K562 (cell line): ENCODE data around the gene MACF1. TPM values are rescaled to one million over a fixed set of nuclear protein-coding genes. Genes with fewer than 3 reads are reported as not detected.

Source experiments
- FOXO4 ChIP-seq: fragments of 450-650 bp; formaldehyde crosslinking; IDR thresholded peaks from 2 replicates; pipeline ENCODE4 v1.4.0; 2020; ENCODE audit warnings: mild to moderate bottlenecking, moderate library complexity
- NFE2 ChIP-seq: IDR thresholded peaks from 2 replicates; pipeline ENCODE4 v1.6.1; 2014; ENCODE audit warnings: antibody characterized with exemption, low read depth
- POLR2H ChIP-seq: IDR thresholded peaks from 2 replicates; pipeline ENCODE4 v1.6.1; 2016; ENCODE audit warnings: missing genetic modification characterization, low read depth, mild to moderate bottlenecking, control low read depth, missing compliant biosample characterization, moderate library complexity
- ZNF318 ChIP-seq, 2 experiments: fragments of 450-650 bp; IDR thresholded peaks; 2 replicates each; pipeline ENCODE4 v1.6.1; 2016; ENCODE audit warnings: mild to moderate bottlenecking in 2 of 2, borderline replicate concordance in 1 of 2, low read depth in 1 of 2, moderate library complexity in 1 of 2
- polyA plus RNA-seq, 8 experiments: library from polyadenylated mRNA; depleted of rRNA in 4 of 8; stranded (reverse) in 5 of 8; unstranded in 3 of 8; fragments of >200 nt; fragmentation: Nextera tagmentation in 2 of 8; fragmentation: Illumina TruSeq in 1 of 8; extraction: Ambion mirVana in 2 of 8; extraction: Trizol in 1 of 8; gene quantifications; 2 replicates each; pipeline versions ENCODE4 v1.2.1 to v1.2.3, GENCODE V29; 2011 to 2014; ENCODE audit warnings: inconsistent platforms in 1 of 8, missing spikeins in 1 of 8
- total RNA-seq, 7 experiments: library from RNA; depleted of rRNA in 6 of 7; stranded (reverse); fragments of >200 nt in 6 of 7; fragmentation: Illumina TruSeq in 2 of 7; extraction: Trizol in 2 of 7; gene quantifications; 2 replicates each; pipeline versions ENCODE4 v1.2.1 to v1.2.3, GENCODE V29; 2011 to 2021; ENCODE audit warnings: low replicate concordance in 1 of 7
- TF ChIP-seq, protein P1 (sequence below): fragments of 450-650 bp; IDR thresholded peaks from 2 replicates; pipeline ENCODE4 v1.6.1; 2016; ENCODE audit warnings: antibody characterized with exemption

The MACF1 gene
- total and polyA plus RNA-seq, 9 of the 15 experiments (the other 6 are each of a cell fraction or from before 2014, with no cell fraction given), result 13.2 to 232 (median 112) TPM

- TF ChIP-seq, protein P1, sequence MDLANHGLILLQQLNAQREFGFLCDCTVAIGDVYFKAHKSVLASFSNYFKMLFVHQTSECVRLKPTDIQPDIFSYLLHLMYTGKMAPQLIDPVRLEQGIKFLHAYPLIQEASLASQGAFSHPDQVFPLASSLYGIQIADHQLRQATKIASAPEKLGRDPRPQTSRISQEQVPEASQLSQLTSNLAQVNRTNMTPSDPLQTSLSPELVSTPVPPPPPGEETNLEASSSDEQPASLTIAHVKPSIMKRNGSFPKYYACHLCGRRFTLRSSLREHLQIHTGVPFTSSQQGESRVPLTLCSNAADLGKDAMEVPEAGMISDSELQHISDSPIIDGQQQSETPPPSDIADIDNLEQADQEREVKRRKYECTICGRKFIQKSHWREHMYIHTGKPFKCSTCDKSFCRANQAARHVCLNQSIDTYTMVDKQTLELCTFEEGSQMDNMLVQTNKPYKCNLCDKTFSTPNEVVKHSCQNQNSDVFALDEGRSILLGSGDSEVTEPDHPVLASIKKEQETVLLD, result no peak
- TF ChIP-seq FOXO4 (CRISPR knock-in tag) (no peak), POLR2H (tag) (no peak), ZNF318 (IDR thresholded peaks at IDR 0.05; ENCODE audit: borderline replicate concordance in 1 of 2, low read depth in 1 of 2) (no peak), NFE2 (no peak)
Observed at GRCh38 chr1:39317111-39317510, 112.6 kb downstream of the MACF1 start (continued).
